GM18909 (cell line): Measurements from ENCODE around the gene BCKDHA.
A peak's percentile ranks its signal among the peaks of the same experiment; 100 is the strongest.

Experiments
- ATAC-seq: cut with Tn5 transposase; IDR thresholded peaks from one replicate; pipeline ENCODE4 v1.9.1; 2021; ENCODE audit warnings: mild to moderate bottlenecking; ENCODE audit not compliant: unreplicated experiment, poor library complexity

Gene BCKDHA

GRCh38 chr19:41397086-41398049, at the start of gene BCKDHA, which contains the start of gene EXOSC5:
TSS of gene BCKDHA (plus strand) at chr19:41397818. CDS start at chr19:41397828, 10 bp downstream.
TSS of gene EXOSC5 (minus strand) at chr19:41397359. CDS start at chr19:41397328, 31 bp downstream.
- ATAC-seq, result peak; percentile 88

GRCh38 chr19:41350735-41351338, 46.8 kb upstream of the BCKDHA start:
- ATAC-seq, result peak; percentile 0

DNA sequence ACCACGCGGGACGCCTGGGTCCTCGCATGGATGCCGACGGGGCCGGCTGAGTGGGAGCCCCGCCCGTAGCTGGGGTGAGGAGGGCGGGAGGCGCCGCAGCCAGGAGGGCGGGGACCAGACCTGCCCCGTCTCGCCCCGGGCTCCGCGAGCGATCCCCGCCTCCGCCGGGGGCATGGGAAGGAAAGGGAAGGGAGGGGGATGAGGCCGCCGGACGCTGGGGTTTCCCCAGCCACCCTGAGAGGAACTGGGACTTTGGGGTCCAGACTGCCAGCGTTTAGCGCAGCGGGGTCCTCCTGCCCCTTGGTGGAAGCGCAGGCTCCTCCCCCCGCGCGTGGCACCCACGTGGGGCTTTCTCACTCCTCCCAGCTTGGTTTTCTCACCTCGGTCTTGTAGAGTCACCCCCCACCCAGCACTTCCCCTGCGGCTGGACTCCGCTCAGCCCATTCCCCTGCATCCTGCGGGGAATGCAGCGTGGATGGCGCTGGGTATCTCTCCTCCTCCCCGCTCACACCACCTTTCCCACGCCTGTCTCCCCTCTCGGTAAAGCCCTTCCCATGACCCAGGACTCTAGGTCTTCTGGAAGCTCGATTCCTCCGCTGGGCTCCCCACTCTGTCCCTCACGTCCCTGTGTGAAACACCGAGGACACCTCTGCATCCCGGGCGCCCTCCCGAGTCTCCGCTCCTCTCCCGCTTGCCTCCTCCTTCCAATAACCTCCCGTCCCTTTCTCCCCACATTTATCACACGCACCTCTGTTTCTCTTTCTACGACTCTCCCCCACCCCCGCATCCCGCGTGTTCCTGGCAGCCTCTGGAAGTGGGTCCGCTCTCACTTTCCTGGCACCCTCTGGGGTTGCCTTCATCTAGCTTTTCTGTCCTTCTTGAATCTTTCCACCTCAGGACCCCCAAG, 46.0 kb upstream of the BCKDHA start:
- ATAC-seq, result peak; percentile 40

DNA sequence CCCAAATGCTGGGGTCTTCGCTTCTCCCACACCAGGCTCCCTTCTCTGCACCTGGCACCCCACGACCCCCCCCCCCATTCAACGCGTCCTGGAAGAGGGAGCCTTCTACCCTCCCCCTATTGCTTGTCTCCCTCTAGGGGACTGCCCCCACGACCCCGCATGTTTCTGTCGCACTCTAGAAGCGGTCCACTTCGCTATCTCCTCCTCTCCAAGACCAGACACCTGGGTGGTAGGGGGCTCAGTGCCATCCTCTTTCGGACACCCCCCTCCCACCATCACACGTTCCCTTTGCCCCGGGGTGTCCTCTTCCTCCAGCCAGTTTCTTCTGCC, 45.4 kb upstream of the BCKDHA start:
- ATAC-seq, result no peak

GRCh38 chr19:41352609-41353465, 44.8 kb upstream of the BCKDHA start:
- no peak for ATAC-seq

DNA sequence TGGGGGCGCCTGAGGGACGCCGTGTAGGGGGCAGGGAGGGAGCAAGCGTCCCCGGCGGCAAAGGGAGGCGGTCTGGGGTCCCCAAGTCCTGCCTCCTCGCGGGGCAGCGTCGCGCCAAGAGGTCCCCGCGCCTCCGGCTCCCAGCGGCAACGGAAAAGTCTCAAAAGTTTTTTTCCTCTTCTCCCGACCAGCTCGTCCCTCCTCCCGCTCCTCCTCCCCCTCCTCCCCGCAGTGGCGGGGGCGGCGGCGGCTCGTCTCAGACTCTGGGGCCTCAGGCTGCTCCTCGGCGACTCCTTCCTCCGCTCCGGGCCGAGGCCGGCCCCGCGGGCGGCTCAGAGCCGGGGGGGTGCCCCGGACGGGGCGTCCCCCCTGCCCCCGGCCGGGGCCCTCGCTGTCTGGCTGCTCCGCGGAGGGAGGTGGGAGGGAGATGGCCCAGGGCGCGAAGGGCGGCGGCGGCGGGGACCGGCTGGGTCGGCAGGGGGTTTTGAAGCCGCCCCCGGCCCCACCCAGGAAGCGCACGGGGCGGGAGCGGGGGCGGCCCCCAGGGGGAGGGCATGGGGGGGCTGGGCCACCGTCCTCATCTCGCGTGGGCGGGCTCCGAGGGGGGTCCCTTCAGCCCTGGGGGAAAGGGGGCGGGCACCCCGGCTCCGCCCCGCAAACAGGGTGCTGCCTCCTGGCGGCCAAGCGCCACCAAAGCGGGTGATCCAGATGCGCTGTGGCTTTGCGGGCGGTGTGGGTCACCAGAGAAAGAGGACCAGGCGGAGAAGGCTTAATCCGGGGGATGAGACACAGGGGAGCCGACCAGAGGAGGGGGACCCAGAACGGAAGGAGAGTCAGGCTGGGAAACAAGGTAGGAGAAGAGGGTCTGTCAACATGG, 43.9 kb upstream of the BCKDHA start, which contains the start of gene TGFB1:
TGFB1 (minus strand) TSS at position 457 of the 877 bp plus-strand sequence. CDS start 878 bp downstream, outside the sequence.
- ATAC-seq, result peak; percentile 46

- ATAC-seq, result no peak
Observed at GRCh38 chr19:41354343-41354953, 43.2 kb upstream of the BCKDHA start.

DNA sequence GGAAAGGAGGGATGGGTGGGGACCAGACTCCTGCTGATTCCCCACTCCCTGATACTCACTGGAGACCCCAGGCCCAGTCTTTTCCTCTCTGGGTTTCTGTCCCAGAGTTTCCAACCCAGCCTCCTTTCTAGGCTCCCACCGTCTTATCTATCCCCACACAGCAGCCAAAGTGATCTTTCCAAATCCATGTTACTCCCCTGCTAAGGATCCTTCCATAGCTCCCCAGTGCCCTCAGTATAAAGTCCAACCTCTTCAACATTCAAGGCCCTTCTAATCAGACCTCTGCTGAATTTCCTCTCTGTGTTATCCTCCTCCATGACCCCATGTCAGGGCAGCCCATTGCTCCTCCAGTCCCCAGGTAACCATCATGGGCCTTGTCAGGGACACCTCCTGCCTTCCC, 42.6 kb upstream of the BCKDHA start:
- no peak for ATAC-seq

DNA sequence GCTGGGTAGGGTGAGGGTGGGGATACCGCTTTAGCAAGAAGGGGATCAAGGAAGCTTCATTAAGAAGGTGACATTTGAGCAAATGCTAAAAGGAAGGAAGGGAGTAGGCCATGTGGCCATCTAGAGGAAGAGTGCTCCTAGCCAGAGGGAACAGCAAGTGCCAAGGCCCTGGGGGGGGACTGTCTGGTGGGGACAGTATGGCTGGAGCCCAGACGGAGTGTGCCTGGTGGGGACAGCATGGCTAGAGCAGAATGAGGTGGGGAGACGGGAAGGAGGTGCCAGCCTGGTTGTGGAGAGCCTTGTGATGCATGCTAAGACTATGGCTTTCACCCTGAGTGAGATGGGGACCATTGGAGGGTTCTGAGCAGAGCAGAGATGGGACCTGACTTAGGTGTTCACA, 41.8 kb upstream of the BCKDHA start:
- no peak for ATAC-seq

DNA sequence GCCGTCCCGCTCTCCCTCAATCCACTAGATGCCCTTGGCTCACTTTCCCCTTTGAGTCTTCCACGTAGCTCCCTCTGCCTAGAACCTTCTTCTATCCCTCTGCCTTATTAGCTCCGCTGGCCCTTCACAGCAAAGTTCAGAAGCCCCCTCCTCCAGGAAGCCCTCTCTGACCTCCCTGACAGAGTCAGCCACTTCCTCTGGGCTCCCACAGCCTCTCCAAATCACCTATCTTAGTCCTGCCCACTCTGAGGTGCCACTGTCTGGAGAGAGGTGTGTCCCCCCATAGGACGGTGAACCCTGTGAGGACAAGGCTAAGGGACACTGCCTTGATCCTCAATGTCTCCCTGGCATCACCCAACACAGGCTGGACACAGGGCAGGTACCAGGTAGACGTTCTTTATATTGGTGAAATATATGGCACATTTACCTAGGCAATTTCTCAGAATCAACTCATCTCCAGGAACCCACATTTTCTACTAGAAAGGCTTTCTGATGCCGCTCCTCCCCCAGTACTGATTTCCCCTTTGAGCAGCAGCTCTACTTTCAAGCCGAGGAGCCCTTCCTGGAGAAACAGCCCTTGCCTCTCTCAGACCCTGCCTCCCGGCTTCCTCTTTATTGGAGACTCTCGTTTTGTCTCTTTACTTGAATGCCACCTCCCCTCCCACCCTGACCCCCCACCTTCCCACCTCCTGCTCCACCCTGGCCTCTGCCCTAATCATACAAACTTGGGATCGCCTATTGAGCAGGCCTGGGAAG, 40.5 kb upstream of the BCKDHA start:
- ATAC-seq, result no peak

GRCh38 chr19:41357746-41358145, 39.9 kb upstream of the BCKDHA start:
- no peak for ATAC-seq

DNA sequence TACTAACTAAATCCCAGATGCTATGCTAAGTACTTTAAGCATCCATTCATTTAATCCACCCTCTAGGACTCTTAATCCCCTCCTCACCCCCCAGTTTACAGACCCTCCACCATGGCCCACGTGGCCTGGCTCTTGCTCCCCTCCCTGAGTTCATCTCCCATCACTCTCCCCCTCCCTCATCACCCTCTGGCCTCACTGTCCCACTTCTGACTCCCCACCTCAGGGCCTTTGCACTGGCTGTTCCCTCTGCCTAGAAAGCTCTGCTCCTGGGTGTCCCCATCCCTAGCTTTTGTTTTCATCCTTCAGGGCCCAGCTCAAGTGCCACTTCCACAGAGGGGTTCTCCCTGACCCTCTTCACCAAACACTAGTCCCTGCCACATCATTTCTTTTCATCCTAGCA, 37.9 kb upstream of the BCKDHA start:
- no peak for ATAC-seq

- no peak for ATAC-seq
Observed at GRCh38 chr19:41362143-41362847, 35.3 kb upstream of the BCKDHA start.

DNA sequence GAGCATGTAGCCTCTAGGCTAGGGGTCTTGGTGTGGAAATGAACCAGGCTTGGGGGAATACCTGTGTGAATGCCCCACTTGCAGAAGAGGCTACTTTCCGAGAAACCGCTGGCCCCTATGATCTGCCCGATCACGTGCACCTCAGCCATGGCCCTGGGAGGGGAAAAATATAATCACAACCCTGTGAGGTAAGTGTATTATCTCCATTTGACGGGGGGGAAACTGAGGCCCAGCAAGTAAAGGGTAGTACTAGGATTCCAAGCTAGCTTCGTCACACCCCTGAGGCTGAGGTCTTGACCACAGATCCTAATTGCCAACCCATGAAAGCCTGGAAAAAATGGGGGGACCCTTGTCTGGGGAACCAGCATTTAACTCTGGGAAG, 34.3 kb upstream of the BCKDHA start:
- no peak for ATAC-seq

- peak; percentile 88 for ATAC-seq
Observed at GRCh38 chr19:41363753-41364523, 33.7 kb upstream of the BCKDHA start, which contains the start of gene B9D2. TSS of gene B9D2 (minus strand) at chr19:41364149. CDS start at chr19:41363519, 630 bp downstream.
